ENCODE results near the gene SERBP1.

GRCh38 chr1:67408148-67408547, 22.1 kb downstream of the SERBP1 start:
- no peak for TF ChIP-seq CTCF (IDR thresholded peaks at IDR 0.05)
- no peak for TF ChIP-seq REST (IDR thresholded peaks at IDR 0.05; ENCODE audit: insufficient read depth in 1 of 2, low read depth in 2 of 2, low read length in 1 of 2)
- TF ChIP-seq SIN3A (IDR thresholded peaks at IDR 0.05; ENCODE audit: borderline replicate concordance, insufficient read depth, low read depth, low read length) = no peak
- no peak for TF ChIP-seq POLR2AphosphoS5 (IDR thresholded peaks at IDR 0.05; ENCODE audit: low read depth, low read length)

Measured in Panc1 (cell line).